Measurements from ENCODE around the gene SOCS1. TPM values are rescaled to one million over a fixed set of nuclear protein-coding genes. Genes with fewer than 3 reads are reported as not detected.

Gene SOCS1
- total RNA-seq, 4 donors from 2014 or later = 3.8 to 11.1 (median 6.1) TPM

- H3K4me3 ChIP-seq = no peak overlapping the region
- intact Hi-C loops (cut with DNase I) = no loop called here
- no peaks in the 10 kb centered on the region for H3K27me3 ChIP-seq
- no peak for DNase-seq (ENCODE audit: extremely low spot score)
- no peak overlapping the region for H3K27ac ChIP-seq (replicated peaks in 1 of 4)
- 54% methylated on average over 4 of the region's 4 CpGs for WGBS
- no peaks in the 10 kb centered on the region for H3K36me3 ChIP-seq
- H3K9me3 ChIP-seq = no peaks in the 10 kb centered on the region
- H3K4me1 ChIP-seq = no peaks in the 10 kb centered on the region
- no peak for TF ChIP-seq EP300 (IDR thresholded peaks at IDR 0.05)
- no peak for TF ChIP-seq POLR2A (IDR thresholded peaks at IDR 0.05; ENCODE audit: low read depth)
- TF ChIP-seq CTCF (IDR thresholded peaks at IDR 0.05) = no peak
- no peak for TF ChIP-seq POLR2AphosphoS5 (IDR thresholded peaks at IDR 0.05)
Measured at GRCh38 chr16:11283820-11284248, 27.8 kb upstream of the SOCS1 start.

- no peak for DNase-seq (ENCODE audit: extremely low spot score)
- TF ChIP-seq EP300 (IDR thresholded peaks at IDR 0.05) (no peak), POLR2AphosphoS5 (IDR thresholded peaks at IDR 0.05) (no peak), CTCF (IDR thresholded peaks at IDR 0.05) (no peak), POLR2A (IDR thresholded peaks at IDR 0.05; ENCODE audit: low read depth) (no peak)
- H3K27ac ChIP-seq (replicated peaks in 1 of 4) = no peak within 1 kb of the TSS
- WGBS = 87% methylated on average over 23 of the region's 25 CpGs
- H3K4me3 ChIP-seq = no peak within 1 kb of the TSS
- no peaks in the 10 kb centered on the region for H3K36me3 ChIP-seq
- no peaks in the 10 kb centered on the region for H3K9me3 ChIP-seq
- no peaks in the 10 kb centered on the region for H3K4me1 ChIP-seq
- no peaks in the 10 kb centered on the region for H3K27me3 ChIP-seq
- intact Hi-C loops (cut with DNase I) = no loop called here
Measured at GRCh38 chr16:11280616-11281522, 24.9 kb upstream of the SOCS1 start, which contains the start of gene PRM1. Gene PRM1 (minus strand): TSS chr16:11281330. CDS start chr16:11281238, 92 bp downstream.

DNA sequence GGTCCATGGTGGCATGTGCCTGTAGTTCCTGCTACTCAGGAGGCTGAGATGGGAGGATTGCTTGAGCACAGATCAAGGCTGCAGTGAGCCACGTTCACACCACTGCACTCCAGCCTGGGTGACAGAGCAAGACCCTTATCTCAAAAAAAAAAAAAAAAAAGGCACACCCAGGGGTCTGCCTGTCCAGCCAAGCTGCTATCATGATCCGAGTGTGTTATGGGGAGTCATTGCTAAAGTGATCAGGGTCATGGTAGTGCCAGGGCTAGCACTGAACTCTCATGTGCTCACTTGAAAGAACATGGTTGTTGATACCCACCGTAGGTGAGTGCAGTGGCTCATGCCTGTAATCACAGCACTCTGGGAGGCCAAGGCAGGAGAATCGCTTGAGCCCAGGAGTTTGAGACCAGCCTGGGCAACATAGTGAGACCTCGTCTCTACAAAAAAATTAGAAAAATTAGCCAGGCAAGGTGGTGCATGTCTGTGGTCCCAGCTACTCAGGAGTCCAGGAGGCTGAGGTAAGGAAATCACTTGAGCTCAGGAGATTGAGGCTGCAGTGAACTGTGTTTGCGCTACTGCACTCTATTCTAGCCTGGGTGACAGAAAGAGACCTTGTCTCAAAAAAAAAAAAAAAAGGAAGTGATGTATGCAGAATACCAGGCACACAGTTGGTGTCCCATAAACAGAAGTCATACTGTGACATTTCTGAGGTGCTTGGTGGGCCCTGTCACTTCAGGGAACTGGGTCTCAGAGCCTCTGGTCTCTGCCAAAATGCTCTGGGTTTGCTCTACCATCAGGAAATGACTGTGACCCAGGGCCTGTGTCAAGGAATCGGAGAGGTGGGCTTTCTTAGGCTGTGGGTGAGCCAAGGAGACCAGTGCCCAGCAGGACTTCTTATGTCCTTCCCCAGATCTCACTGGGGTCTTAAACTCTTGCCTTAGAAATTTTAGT lies 23.0 kb upstream of the SOCS1 start:
- Histone ChIP-seq H3K4me1 (no peaks in the 10 kb centered on the region), H3K27ac (replicated peaks in 1 of 4) (no peak overlapping the region), H3K27me3 (no peaks in the 10 kb centered on the region), H3K36me3 (no peaks in the 10 kb centered on the region), H3K4me3 (no peak overlapping the region), H3K9me3 (no peaks in the 10 kb centered on the region)
- intact Hi-C loops (cut with DNase I) = no loop called here
- 89% methylated on average over 7 of the region's 7 CpGs for WGBS
- TF ChIP-seq POLR2AphosphoS5 (IDR thresholded peaks at IDR 0.05) (no peak), EP300 (IDR thresholded peaks at IDR 0.05) (no peak), CTCF (IDR thresholded peaks at IDR 0.05) (no peak), POLR2A (IDR thresholded peaks at IDR 0.05; ENCODE audit: low read depth) (no peak)
- DNase-seq (ENCODE audit: extremely low spot score) = no peak

GRCh38 chr16:11277607-11278337 lies 21.8 kb upstream of the SOCS1 start:
- Histone ChIP-seq H3K9me3 (no peaks in the 10 kb centered on the region), H3K27me3 (no peaks in the 10 kb centered on the region), H3K4me3 (no peak overlapping the region), H3K4me1 (no peaks in the 10 kb centered on the region), H3K36me3 (no peaks in the 10 kb centered on the region), H3K27ac (replicated peaks in 1 of 4) (no peak overlapping the region)
- no peak for TF ChIP-seq EP300 (IDR thresholded peaks at IDR 0.05)
- TF ChIP-seq POLR2A (IDR thresholded peaks at IDR 0.05; ENCODE audit: low read depth) = no peak
- no peak for TF ChIP-seq POLR2AphosphoS5 (IDR thresholded peaks at IDR 0.05)
- no peak for TF ChIP-seq CTCF (IDR thresholded peaks at IDR 0.05)
- WGBS = 86% methylated on average over 12 of the region's 12 CpGs
- intact Hi-C loops (cut with DNase I) = no loop called here
- no peak for DNase-seq (ENCODE audit: extremely low spot score)
